Esophagus squamous epithelium (tissue), 4 donors: Measurements from ENCODE around the gene SPTY2D1.

ENCODE experiments used
- POLR2A ChIP-seq, 4 donors: fragments of 450-650 bp; IDR thresholded peaks; one replicate each; pipeline ENCODE4 v1.6.1; 2017; ENCODE audit warnings: antibody characterized with exemption in 4 of 4, mild to moderate bottlenecking in 4 of 4, moderate library complexity in 3 of 4
- TF ChIP-seq, protein P1 (sequence below), 6 experiments: fragments of 450-650 bp in 4 of 6; fragments of 200-600 bp in 2 of 6; sonication (generic) in 2 of 6; IDR thresholded peaks; one replicate each; pipeline ENCODE4 v1.5.1; 2016 to 2019; ENCODE audit warnings: antibody characterized with exemption in 6 of 6, mild to moderate bottlenecking in 4 of 6, moderate library complexity in 4 of 6

DNA sequence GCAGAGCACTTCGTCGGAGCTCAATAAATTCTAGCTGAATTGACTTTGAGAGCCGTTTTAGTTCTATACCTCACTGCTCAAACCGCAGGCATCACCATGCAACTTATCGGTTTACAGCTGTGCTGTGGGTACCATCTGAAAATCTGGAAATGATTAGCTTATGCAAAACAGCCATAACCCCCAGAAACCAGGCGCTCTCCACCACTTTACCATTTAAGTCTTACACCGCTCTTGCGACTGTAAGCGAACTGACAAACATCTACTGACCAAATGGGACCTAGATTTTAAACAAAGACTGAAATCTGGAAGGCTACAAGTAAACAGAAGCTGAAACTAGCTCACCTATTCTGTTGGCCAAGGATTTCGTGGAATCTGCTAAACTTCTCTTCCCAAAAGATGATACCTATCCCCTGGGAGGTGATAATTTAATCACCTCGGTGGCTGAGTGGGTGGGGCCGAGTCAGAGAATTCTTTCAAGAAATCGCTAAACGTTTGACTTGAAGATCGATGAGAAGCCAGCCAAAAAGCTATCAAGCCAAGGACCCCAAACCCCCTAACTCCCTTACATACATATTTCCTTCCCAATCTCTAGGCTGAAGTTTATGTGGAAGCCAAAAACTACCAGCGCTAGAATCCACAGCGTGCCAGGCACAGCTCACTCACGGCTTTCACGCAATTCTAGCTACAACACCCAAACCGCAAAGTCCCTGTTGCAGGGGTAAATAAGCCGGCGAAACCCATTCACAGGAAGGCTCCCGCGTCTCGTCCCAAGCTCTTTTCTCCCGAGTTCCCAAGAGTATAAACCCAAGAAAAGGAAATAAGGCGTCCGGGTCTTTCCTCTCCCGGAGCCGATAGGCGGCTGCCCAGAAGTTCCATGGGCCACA is 644 bp downstream of the SPTY2D1 start:
- TF ChIP-seq, protein P1, sequence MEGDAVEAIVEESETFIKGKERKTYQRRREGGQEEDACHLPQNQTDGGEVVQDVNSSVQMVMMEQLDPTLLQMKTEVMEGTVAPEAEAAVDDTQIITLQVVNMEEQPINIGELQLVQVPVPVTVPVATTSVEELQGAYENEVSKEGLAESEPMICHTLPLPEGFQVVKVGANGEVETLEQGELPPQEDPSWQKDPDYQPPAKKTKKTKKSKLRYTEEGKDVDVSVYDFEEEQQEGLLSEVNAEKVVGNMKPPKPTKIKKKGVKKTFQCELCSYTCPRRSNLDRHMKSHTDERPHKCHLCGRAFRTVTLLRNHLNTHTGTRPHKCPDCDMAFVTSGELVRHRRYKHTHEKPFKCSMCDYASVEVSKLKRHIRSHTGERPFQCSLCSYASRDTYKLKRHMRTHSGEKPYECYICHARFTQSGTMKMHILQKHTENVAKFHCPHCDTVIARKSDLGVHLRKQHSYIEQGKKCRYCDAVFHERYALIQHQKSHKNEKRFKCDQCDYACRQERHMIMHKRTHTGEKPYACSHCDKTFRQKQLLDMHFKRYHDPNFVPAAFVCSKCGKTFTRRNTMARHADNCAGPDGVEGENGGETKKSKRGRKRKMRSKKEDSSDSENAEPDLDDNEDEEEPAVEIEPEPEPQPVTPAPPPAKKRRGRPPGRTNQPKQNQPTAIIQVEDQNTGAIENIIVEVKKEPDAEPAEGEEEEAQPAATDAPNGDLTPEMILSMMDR (IDR thresholded peaks at IDR 0.05) = no peak
- TF ChIP-seq POLR2A (IDR thresholded peaks at IDR 0.05) = no peak
